GM19043 (cell line): ENCODE data around the gene ADAM8.

ENCODE experiments used
- ATAC-seq: cut with Tn5 transposase; IDR thresholded peaks from one replicate; pipeline ENCODE4 v1.9.1; 2021; ENCODE audit warnings: low read depth; ENCODE audit not compliant: unreplicated experiment

ADAM8 gene

DNA sequence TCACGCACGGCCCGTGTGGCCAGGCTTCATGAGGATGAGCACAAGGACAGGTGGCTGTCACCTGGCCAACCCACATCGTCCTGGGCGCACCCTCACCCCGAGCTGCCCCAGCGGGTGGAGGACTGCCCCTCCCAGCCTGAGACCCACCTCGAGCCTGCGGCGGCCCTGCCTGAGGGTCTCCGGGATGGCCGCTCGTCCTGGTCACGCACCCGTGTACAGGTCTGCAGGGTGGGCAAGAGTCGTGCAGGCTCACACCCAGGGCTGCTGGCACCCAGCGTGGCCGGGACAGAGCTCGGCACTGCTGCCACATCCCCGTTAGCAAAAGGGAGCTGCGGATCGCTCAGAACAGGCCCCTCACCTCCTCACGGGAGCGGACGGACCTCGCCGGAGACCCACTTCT lies 61.1 kb downstream of the ADAM8 start:
- no peak for ATAC-seq

DNA sequence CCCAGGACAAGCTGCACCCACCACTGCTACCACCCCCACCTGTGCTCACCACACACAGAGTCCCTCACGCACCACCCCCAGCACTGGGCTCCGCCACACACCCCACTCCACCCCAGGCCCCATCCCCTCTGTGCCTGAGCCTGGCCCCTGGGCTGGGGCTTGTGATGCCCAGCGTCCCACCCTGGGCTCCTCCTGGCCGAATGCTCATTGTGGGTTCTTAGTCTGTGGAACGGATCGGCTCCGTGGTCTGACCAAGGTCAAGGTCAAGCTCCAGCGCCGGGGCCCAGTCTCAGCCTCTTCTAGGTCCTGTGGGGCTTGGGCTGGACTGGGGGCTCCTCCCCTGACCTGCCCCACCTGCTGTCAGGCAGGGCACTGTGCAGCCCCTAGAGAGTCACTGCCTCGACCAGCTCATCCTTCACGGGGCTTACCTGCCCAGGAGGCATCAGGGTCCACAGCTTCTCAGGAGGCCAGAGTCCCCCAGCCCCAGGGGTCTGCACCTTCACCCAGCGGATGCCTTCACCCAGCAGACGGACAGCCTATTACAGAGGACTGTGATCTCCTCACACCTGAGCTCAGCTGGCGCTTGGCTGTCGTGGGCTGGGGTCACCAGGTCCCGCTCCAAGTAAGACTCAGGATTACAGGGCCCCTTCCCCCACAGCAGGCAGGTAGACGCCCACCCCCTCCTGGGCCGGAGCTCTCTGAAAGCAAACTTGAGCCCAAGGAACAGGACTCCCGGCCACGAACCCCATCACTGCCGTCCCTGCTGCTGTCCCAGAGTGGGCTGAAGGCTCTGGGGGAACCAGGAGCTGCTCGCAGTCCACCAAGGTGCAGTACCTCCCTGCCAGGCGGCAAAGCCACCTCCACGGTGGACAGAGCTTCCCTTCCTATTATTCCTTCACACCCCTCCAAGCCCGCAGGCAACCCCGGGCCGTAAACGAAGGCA lies 61.9 kb downstream of the ADAM8 start:
- no peak for ATAC-seq

DNA sequence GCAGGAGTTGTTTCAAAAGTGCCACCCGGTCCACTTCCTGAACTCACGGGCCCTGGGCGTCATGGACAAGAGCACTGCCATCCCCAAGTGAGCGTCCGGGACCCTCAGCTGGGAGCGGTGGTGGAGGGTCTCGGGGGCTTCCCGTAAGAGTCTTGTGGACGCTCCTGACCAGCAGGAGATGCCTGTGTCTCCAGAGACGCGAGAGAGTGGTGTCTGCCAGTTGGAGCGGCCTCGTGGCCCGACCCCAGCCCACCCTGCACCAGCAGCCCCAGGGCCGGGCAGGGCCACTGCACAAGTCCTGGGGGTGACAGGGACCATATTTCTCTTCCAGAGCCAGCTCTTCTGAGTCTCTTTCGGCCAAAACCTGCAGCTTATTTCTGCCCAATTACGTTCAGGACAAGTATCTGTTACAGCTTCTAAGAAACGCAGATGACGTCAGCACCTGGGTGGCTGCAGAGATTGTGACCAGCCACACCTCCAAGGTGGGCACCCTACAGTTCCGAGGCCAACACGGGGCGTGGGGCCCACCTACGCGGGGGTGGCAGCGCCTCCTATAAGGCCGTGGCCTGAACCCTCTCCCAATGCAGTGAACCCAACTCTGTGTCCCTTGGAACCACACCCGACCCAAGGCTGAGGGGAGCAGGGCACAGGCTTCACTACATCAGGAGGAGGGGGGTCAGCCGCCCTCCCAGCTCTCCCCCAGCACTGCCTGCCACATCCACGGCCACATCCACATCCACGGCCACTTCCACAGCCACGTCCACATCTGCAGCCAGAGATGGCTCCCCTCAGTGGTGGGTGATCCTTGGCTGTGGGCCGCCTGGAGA lies 62.8 kb downstream of the ADAM8 start:
- no peak for ATAC-seq

DNA sequence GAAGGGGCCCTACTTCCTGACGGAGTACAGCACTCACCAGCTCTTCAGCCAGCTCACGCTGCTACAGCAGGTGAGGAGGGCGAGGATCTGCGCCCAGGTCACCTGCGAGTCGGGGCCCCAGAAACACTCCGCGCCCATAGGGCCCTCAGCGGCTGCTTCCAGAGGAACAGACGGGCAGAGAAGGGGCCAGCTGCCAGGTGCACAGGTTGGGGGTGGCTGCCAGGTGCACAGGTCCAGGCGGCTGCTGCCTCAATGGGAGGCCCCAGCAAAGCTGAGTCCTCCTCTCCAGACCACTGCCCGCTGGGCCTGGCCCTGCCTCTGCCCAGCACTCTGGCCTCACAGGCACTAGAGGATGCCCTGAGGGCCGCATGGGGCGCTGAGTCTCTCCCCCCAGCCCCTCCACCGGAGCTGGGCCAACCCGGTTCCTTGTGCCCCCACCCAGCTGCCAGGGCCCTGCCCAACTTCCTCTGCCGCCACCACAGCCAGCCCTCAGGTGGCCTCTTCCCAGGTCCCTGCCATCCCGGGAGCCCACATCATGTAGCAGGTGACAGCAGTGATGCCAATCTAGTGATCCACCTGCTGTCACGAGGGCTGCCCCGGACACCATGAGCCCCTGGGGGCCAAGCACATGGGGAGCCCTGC lies 63.7 kb downstream of the ADAM8 start:
- no peak for ATAC-seq
